ENCODE data around the gene ZNF879.

Gene ZNF879

GRCh38 chr5:179023528-179024189 lies at the start of gene ZNF879:
ZNF879 (plus strand) TSS chr5:179023804; CDS start chr5:179025005, 1,201 bp downstream.
- in situ Hi-C loops (cut with HindIII; ENCODE audit: low sequenced_read_pairs): no loop called here

- in situ Hi-C loops (cut with HindIII; ENCODE audit: low sequenced_read_pairs): no loop called here
Observed at GRCh38 chr5:178981381-178981780, 42.2 kb upstream of the ZNF879 start.

- in situ Hi-C loops (cut with HindIII; ENCODE audit: low sequenced_read_pairs): no loop called here
Observed at GRCh38 chr5:178982941-178983340, 40.7 kb upstream of the ZNF879 start.

- in situ Hi-C loops (cut with HindIII; ENCODE audit: low sequenced_read_pairs): no loop called here
Observed at GRCh38 chr5:178983728-178984127, 39.9 kb upstream of the ZNF879 start.

- in situ Hi-C loops (cut with HindIII; ENCODE audit: low sequenced_read_pairs): no loop called here
Observed at GRCh38 chr5:178984145-178985072, 39.2 kb upstream of the ZNF879 start.

- in situ Hi-C loops (cut with HindIII; ENCODE audit: low sequenced_read_pairs): no loop called here
Observed at GRCh38 chr5:178986326-178986960, 37.2 kb upstream of the ZNF879 start.

GRCh38 chr5:178988436-178989220 lies 35.0 kb upstream of the ZNF879 start:
- in situ Hi-C loops (cut with HindIII; ENCODE audit: low sequenced_read_pairs): no loop called here

- in situ Hi-C loops (cut with HindIII; ENCODE audit: low sequenced_read_pairs): no loop called here
Observed at GRCh38 chr5:178989311-178989710, 34.3 kb upstream of the ZNF879 start.

- in situ Hi-C loops (cut with HindIII; ENCODE audit: low sequenced_read_pairs): no loop called here
Observed at GRCh38 chr5:178990491-178990890, 33.1 kb upstream of the ZNF879 start.

- in situ Hi-C loops (cut with HindIII; ENCODE audit: low sequenced_read_pairs): no loop called here
Observed at GRCh38 chr5:178991190-178992145, 32.1 kb upstream of the ZNF879 start.

- in situ Hi-C loops (cut with HindIII; ENCODE audit: low sequenced_read_pairs): no loop called here
Observed at GRCh38 chr5:178992291-178992895, 31.2 kb upstream of the ZNF879 start.

GRCh38 chr5:178993236-178993765 lies 30.3 kb upstream of the ZNF879 start:
- in situ Hi-C loops (cut with HindIII; ENCODE audit: low sequenced_read_pairs): no loop called here

- in situ Hi-C loops (cut with HindIII; ENCODE audit: low sequenced_read_pairs): no loop called here
Observed at GRCh38 chr5:178993955-178994579, 29.5 kb upstream of the ZNF879 start.

GRCh38 chr5:178994580-178995340 lies 28.8 kb upstream of the ZNF879 start, which contains the start of gene GRM6:
GRM6 (minus strand) TSS chr5:178995320; CDS start chr5:178994944, 376 bp downstream.
- in situ Hi-C loops (cut with HindIII; ENCODE audit: low sequenced_read_pairs): no loop called here

- in situ Hi-C loops (cut with HindIII; ENCODE audit: low sequenced_read_pairs): no loop called here
Observed at GRCh38 chr5:178995341-178995690, 28.3 kb upstream of the ZNF879 start.

GRCh38 chr5:178996156-178996555 lies 27.4 kb upstream of the ZNF879 start:
- in situ Hi-C loops (cut with HindIII; ENCODE audit: low sequenced_read_pairs): no loop called here

- in situ Hi-C loops (cut with HindIII; ENCODE audit: low sequenced_read_pairs): no loop called here
Observed at GRCh38 chr5:178997191-178997590, 26.4 kb upstream of the ZNF879 start.

- in situ Hi-C loops (cut with HindIII; ENCODE audit: low sequenced_read_pairs): no loop called here
Observed at GRCh38 chr5:178998441-178998840, 25.2 kb upstream of the ZNF879 start.

Measured in DLD1 (cell line).